ENCODE data around the gene LY6G5C. TPM values are rescaled to one million over a fixed set of nuclear protein-coding genes. Genes with fewer than 3 reads are reported as not detected.

LY6G5C gene
- total and polyA plus RNA-seq, 9 of the 15 experiments (the other 6 are each of a cell fraction or from before 2014, with no cell fraction given) = 0.10 to 0.67 (median 0.46) TPM; not detected in 4

- no peak for TF ChIP-seq THRA (IDR thresholded peaks at IDR 0.05)
- TF ChIP-seq ZFP1 (CRISPR knock-in tag; IDR thresholded peaks at IDR 0.05) = no peak
- TF ChIP-seq TSC22D4 (tag; IDR thresholded peaks at IDR 0.05) = no peak
- no peak for TF ChIP-seq ZNF764 (CRISPR knock-in tag; IDR thresholded peaks at IDR 0.05; ENCODE audit: low read depth)
- TF ChIP-seq MXI1 (IDR thresholded peaks at IDR 0.05; ENCODE audit: low read depth, low read length) = no peak
- TF ChIP-seq MED1 (CRISPR knock-in tag; IDR thresholded peaks at IDR 0.05; ENCODE audit: borderline replicate concordance) = no peak
- TF ChIP-seq KLF13 (tag; IDR thresholded peaks at IDR 0.05; ENCODE audit: borderline replicate concordance, low read depth) = peak; percentile 55; the same call in 1 of the 2 replicates
- TF ChIP-seq ZBTB11 (CRISPR knock-in tag; IDR thresholded peaks at IDR 0.05) = peak in 1 of 3 experiments; percentile 84; a peak in 2 of 6 replicates
- no peak for TF ChIP-seq CBFB (CRISPR knock-in tag; IDR thresholded peaks at IDR 0.05)
- peak; percentile 85; the same call in 1 of the 2 replicates for TF ChIP-seq ZNF232 (CRISPR knock-in tag; IDR thresholded peaks at IDR 0.05)
- TF ChIP-seq CBX1 (IDR thresholded peaks at IDR 0.05; ENCODE audit: low read depth) = no peak
- TF ChIP-seq ZNF174 (CRISPR knock-in tag; IDR thresholded peaks at IDR 0.05) = 0 out of 2 replicates have a peak, but pooled peaks have one; percentile 54
- TF ChIP-seq PCBP1 (IDR thresholded peaks at IDR 0.05; ENCODE audit: low read depth, low read length, poor library complexity, severe bottlenecking) = peak; percentile 98
- peak; percentile 83 for TF ChIP-seq RBM22 (IDR thresholded peaks at IDR 0.05; ENCODE audit: low read depth, low read length, poor library complexity, severe bottlenecking)
- peak; percentile 60; the same call in 1 of the 2 replicates for TF ChIP-seq ZC3H8 (IDR thresholded peaks at IDR 0.05)
- TF ChIP-seq MYBL2 (IDR thresholded peaks at IDR 0.05; ENCODE audit: low read depth) = no peak
- TF ChIP-seq MYBL2 (CRISPR knock-in tag; IDR thresholded peaks at IDR 0.05; ENCODE audit: borderline replicate concordance) = no peak
- TF ChIP-seq COPS2 (conservative IDR thresholded peaks at IDR 0.05) = no peak
- peak; percentile 65 for TF ChIP-seq MYC (IDR thresholded peaks at IDR 0.05; ENCODE audit: low read depth, low read length)
- TF ChIP-seq MYC (CRISPR knock-in tag; IDR thresholded peaks at IDR 0.05; ENCODE audit: borderline replicate concordance, low read depth) = no peak
- no peak for TF ChIP-seq NFE2L1 (tag; IDR thresholded peaks at IDR 0.05; ENCODE audit: borderline replicate concordance, low read depth)
- TF ChIP-seq ARID1B (IDR thresholded peaks at IDR 0.05) = no peak
- peak; percentile 76; the same call in 1 of the 2 replicates for TF ChIP-seq ELF4 (CRISPR knock-in tag; IDR thresholded peaks at IDR 0.05)
- TF ChIP-seq CAMTA2 (CRISPR knock-in tag; conservative IDR thresholded peaks at IDR 0.05) = peak; percentile 95
Measured at GRCh38 chr6:31665501-31666336, 15.1 kb downstream of the LY6G5C start, which contains the start of gene CSNK2B (continued).
